ENCODE results near the gene NVL.

- TF ChIP-seq POLR2A (IDR thresholded peaks at IDR 0.05) (no peak), POLR2AphosphoS5 (IDR thresholded peaks at IDR 0.05) (no peak), CTCF (IDR thresholded peaks at IDR 0.05 in 8 of 11, conservative IDR thresholded peaks at IDR 0.05 in 3 of 11) (no peak)
These were observed 140.4 kb downstream of the NVL start for GRCh38 chr1:224189561-224189960.
